NK-92 treated with Interleukin-12 subunit alpha and Interleukin-12 subunit beta, amount 100 ng/mL, for 24 hours (cell line): ENCODE results near the gene CHKA.

ENCODE experiments used
- DNase-seq: peaks from one replicate; lab custom pipeline; 2025; lab: John Stamatoyannopoulos, UW

Gene CHKA

GRCh38 chr11:68121067-68121899, at the start of gene CHKA:
CHKA (minus strand) TSS chr11:68121388; CDS start chr11:68121177, 211 bp downstream.
- peak; percentile 81 for DNase-seq

- no peak for DNase-seq
Observed at GRCh38 chr11:68169442-68169841, 48.3 kb upstream of the CHKA start.

GRCh38 chr11:68168694-68169093, 47.5 kb upstream of the CHKA start:
- no peak for DNase-seq

GRCh38 chr11:68167474-68167873, 46.3 kb upstream of the CHKA start:
- no peak for DNase-seq

GRCh38 chr11:68166969-68167368, 45.8 kb upstream of the CHKA start:
- no peak for DNase-seq

GRCh38 chr11:68165601-68166000, 44.4 kb upstream of the CHKA start:
- DNase-seq: no peak

- DNase-seq: no peak
Observed at GRCh38 chr11:68164437-68164836, 43.2 kb upstream of the CHKA start.

GRCh38 chr11:68163691-68164090, 42.5 kb upstream of the CHKA start:
- no peak for DNase-seq

GRCh38 chr11:68160100-68160695, 39.0 kb upstream of the CHKA start:
- DNase-seq: no peak

GRCh38 chr11:68159665-68160064, 38.5 kb upstream of the CHKA start:
- no peak for DNase-seq

GRCh38 chr11:68159161-68159560, 38.0 kb upstream of the CHKA start:
- no peak for DNase-seq

- DNase-seq: no peak
Observed at GRCh38 chr11:68158580-68158979, 37.4 kb upstream of the CHKA start.

GRCh38 chr11:68153742-68154141, 32.6 kb upstream of the CHKA start:
- no peak for DNase-seq

GRCh38 chr11:68150037-68150436, 28.8 kb upstream of the CHKA start:
- no peak for DNase-seq

GRCh38 chr11:68149417-68149816, 28.2 kb upstream of the CHKA start:
- DNase-seq: no peak

GRCh38 chr11:68148879-68149278, 27.7 kb upstream of the CHKA start:
- no peak for DNase-seq

GRCh38 chr11:68148071-68148805, 27.1 kb upstream of the CHKA start:
- no peak for DNase-seq

- DNase-seq: no peak
Observed at GRCh38 chr11:68146704-68147474, 25.7 kb upstream of the CHKA start.

GRCh38 chr11:68146010-68146540, 24.9 kb upstream of the CHKA start:
- DNase-seq: no peak

- DNase-seq: no peak
Observed at GRCh38 chr11:68145120-68145866, 24.1 kb upstream of the CHKA start.

GRCh38 chr11:68143310-68143689, 22.1 kb upstream of the CHKA start:
- no peak for DNase-seq
